ENCODE measurements around the gene DENND5A.

Gene DENND5A

DNA sequence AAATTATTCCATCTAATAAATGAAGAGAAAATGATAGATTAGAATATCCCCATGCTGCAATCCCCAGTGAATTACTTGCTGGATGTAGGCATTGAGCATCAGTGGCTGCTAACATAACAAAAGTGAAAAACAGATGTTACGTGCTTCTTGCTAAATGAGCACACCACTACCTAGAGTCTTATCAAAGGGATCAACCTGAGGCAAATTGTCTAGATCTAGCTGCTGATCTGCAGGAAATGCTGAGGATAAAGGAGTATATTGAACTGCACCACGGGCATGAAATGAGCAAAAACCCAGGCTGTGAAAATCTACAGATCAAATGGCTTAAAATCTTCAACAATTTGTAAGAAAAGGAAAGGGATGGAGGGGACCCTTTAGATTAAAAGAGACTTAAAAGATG lies 128.4 kb downstream of the DENND5A start:
- no peak overlapping the region for H3K4me3 ChIP-seq (ENCODE audit: low read depth, low read length)
- no peak for TF ChIP-seq CTCF (IDR thresholded peaks at IDR 0.05; ENCODE audit: low read depth, low read length)

GRCh38 chr11:9133956-9134355 lies 131.2 kb downstream of the DENND5A start:
- TF ChIP-seq CTCF (IDR thresholded peaks at IDR 0.05; ENCODE audit: low read depth, low read length): no peak
- no peak overlapping the region for H3K4me3 ChIP-seq (ENCODE audit: low read depth, low read length)

DNA sequence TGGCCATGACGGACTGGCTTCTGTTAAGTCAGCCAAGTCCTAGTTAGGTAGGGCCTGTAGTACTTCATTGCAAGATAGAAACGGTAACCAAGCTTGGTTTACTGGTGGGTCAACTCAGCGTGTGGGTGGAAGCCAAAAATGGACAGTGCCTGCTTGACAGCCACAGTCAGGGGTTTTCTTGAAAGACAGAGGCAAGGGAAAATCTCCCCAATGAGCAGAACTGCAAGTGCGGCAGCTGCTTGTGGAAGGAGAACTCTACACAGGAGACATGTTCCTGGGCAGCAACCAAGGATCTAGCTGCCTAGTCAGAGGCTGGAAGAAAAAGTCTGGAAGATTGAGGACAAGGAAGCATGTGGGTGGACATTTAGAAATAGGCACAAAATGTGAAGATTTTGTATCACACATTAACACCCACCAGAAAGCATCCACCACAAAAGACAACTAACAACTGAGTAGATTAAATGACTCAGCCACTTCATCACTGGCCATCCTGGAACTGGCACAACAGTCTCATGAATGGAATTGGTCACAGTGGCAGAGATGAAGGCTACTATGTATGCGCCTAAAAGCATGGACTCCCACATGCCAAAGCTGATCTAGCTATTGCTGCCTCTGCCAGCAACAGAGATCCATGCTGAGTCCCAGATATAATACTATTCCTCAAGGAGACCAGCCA lies 132.8 kb downstream of the DENND5A start:
- no peak overlapping the region for H3K4me3 ChIP-seq (ENCODE audit: low read depth, low read length)
- TF ChIP-seq CTCF (IDR thresholded peaks at IDR 0.05; ENCODE audit: low read depth, low read length): no peak

- TF ChIP-seq CTCF (IDR thresholded peaks at IDR 0.05; ENCODE audit: low read depth, low read length): no peak
These were observed 134.9 kb downstream of the DENND5A start for GRCh38 chr11:9130297-9130696.

DNA sequence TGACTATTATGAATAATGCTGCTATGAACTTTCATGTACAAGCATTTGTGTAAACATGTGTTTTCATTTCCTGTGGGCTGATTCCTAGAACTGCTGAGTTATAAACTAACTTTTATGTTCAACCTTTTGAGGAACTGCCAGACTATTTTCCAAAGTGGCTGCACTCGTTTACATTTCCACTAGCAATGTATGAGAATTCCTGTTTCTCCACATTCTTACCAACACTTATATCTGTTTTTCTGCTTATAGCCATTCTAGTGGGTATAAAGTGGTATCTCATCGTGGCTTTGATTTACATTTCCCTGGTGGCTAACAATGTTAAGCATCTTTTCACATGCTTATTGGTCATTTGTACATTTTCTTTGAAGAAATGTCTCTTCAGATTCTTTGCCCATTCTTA lies 138.5 kb downstream of the DENND5A start:
- no peak overlapping the region for H3K4me3 ChIP-seq (ENCODE audit: low read depth, low read length)
- no peak for TF ChIP-seq CTCF (IDR thresholded peaks at IDR 0.05; ENCODE audit: low read depth, low read length)

More at GRCh38 chr11:9130297-9130696, 134.9 kb downstream of the DENND5A start:
- H3K4me3 ChIP-seq (ENCODE audit: low read depth, low read length): no peak overlapping the region

DNA sequence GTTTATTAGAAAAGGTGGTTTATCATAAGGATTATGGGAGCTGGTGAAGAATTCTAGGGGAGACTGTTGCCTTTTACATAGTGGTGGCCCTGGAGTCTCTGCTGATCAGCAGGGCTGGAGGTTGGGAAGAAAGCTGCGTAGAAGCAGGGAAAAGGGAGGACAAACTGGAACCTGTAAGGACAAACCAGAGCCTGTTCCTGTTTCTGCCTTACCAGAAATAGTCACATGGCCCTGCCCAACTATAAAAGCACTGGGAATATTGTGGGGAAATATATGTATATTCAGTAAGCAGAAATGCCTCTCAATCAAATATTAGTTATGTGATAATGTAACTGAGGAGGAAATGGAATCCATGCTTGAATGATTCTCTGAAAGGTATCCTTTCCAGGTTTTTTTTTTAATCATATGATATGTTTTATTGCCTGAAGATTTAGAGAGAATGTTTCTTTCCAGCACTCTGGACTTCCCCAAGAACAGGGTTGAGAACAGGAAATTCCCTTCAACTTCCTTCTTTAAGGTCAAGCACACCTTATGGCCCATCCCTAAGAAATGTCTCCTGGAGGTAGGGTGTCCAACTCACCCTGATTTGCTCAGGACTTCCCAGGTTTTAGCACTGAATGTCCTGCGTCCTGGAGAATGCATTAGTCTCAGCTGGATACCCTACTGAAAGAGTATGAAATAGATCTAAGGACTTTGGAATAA lies 139.8 kb downstream of the DENND5A start:
- H3K4me3 ChIP-seq (ENCODE audit: low read depth, low read length): no peak overlapping the region
- no peak for TF ChIP-seq CTCF (IDR thresholded peaks at IDR 0.05; ENCODE audit: low read depth, low read length)

DNA sequence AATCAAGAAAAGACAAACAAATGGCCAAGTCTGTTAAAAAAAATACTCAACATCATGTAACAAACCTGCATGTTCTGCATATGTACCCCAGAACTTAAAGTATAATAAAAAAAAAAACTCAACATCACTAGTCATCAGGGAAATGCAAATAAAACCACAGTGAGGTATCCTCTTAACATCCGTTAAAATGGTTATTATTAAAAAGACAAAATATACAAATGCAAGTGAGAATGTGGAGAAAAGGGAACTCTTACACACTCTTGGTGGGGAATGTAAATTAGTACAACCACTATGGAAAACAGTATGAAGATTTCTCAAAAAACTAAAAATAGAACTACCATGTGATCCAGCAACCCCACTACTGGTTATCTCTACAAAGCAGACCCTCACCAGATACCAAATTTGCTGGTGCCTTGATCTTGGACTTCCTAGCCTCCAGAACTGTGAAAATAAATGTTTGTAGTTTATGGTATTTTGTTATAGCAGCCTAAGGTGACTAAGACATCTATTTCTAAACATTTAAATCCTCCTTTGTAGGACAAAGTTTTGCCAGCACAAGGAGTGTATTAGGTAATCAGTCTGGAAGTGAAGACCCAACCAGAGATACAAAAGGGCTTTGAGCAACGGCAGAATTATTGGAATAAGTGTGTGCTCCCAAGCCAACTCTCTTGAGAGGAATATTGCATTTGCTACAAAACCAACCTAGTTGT lies 141.4 kb downstream of the DENND5A start:
- no peak for TF ChIP-seq CTCF (IDR thresholded peaks at IDR 0.05; ENCODE audit: low read depth, low read length)
- H3K4me3 ChIP-seq (ENCODE audit: low read depth, low read length): no peak overlapping the region
